SK-N-SH treated with all-trans-retinoic acid at 6 μM for 48 hours (cell line): ENCODE measurements around the gene KDM4C.

Experiments
- ATAC-seq: fragments of 200-7000 bp; cut with Tn5 transposase; 3 replicates; pipeline ENCODE4 v1.9.1; 2020; ENCODE audit warnings: mild to moderate bottlenecking, moderate library complexity
- CSDC2 ChIP-seq: fragments of 250-450 bp; sonication (Bioruptor Pico); IDR thresholded peaks from 2 replicates; pipeline ENCODE4 v1.5.0; 2020; ENCODE audit warnings: mild to moderate bottlenecking, moderate library complexity
- OSR1 ChIP-seq: fragments of 250-450 bp; sonication (Bioruptor Pico); IDR thresholded peaks from 2 replicates; pipeline ENCODE4 v1.8.0; 2022; ENCODE audit warnings: moderate library complexity, mild to moderate bottlenecking, inconsistent platforms
- PPARA ChIP-seq: fragments of 250-450 bp; sonication (Bioruptor Pico); IDR thresholded peaks from 2 replicates; pipeline ENCODE4 v1.5.0; 2020; ENCODE audit warnings: mild to moderate bottlenecking, borderline replicate concordance
- RARB ChIP-seq: fragments of 250-450 bp; sonication (Bioruptor Pico); IDR thresholded peaks from 2 replicates; pipeline ENCODE4 v1.8.0; 2021; ENCODE audit warnings: mild to moderate bottlenecking, moderate library complexity
- TCF4 ChIP-seq: fragments of 250-450 bp; sonication (Bioruptor Pico); IDR thresholded peaks from 2 replicates; pipeline ENCODE4 v1.8.0; 2021; ENCODE audit warnings: mild to moderate bottlenecking, moderate library complexity, borderline replicate concordance
- TOX ChIP-seq: fragments of 250-450 bp; sonication (Bioruptor Pico); IDR thresholded peaks from 2 replicates; pipeline ENCODE4 v1.8.0; 2021; ENCODE audit warnings: mild to moderate bottlenecking, moderate library complexity, borderline replicate concordance
- ZC3H10 ChIP-seq: fragments of 250-450 bp; sonication (Bioruptor Pico); IDR thresholded peaks from 2 replicates; pipeline ENCODE4 v1.5.1; 2021; ENCODE audit warnings: mild to moderate bottlenecking, moderate library complexity
- ZFP3 ChIP-seq: fragments of 250-450 bp; sonication (Bioruptor Pico); IDR thresholded peaks from 2 replicates; pipeline ENCODE4 v1.5.0; 2020; ENCODE audit warnings: mild to moderate bottlenecking, moderate library complexity
- ZNF565 ChIP-seq: fragments of 450-650 bp; formaldehyde crosslinking; conservative IDR thresholded peaks from 2 replicates; pipeline ENCODE4 v1.5.0; 2020; ENCODE audit warnings: low read depth, mild to moderate bottlenecking, moderate library complexity
- ZNF70 ChIP-seq: fragments of 450-650 bp; formaldehyde crosslinking; IDR thresholded peaks from 2 replicates; pipeline ENCODE4 v1.5.0; 2020; ENCODE audit warnings: mild to moderate bottlenecking, moderate library complexity
- ZNF8 ChIP-seq: fragments of 450-650 bp; formaldehyde crosslinking; IDR thresholded peaks from 2 replicates; pipeline ENCODE4 v1.5.0; 2020; ENCODE audit warnings: mild to moderate bottlenecking, moderate library complexity
- TF ChIP-seq, protein P1 (sequence below): fragments of 250-450 bp; sonication (Bioruptor Pico); IDR thresholded peaks from 2 replicates; pipeline ENCODE4 v1.8.0; 2020; ENCODE audit warnings: mild to moderate bottlenecking, moderate library complexity, borderline replicate concordance
- TF ChIP-seq, protein P2 (sequence below): fragments of 250-450 bp; sonication (Bioruptor Pico); IDR thresholded peaks from 2 replicates; pipeline ENCODE4 v1.8.0; 2021; ENCODE audit warnings: low read depth, mild to moderate bottlenecking, moderate library complexity, borderline replicate concordance
- TF ChIP-seq, protein P3 (sequence below): fragments of 250-450 bp; sonication (Bioruptor Pico); IDR thresholded peaks from 2 replicates; pipeline ENCODE4 v1.5.0; 2020; ENCODE audit warnings: mild to moderate bottlenecking, moderate library complexity
- TF ChIP-seq, protein P4 (sequence below): fragments of 250-450 bp; sonication (Bioruptor Pico); IDR thresholded peaks from 2 replicates; pipeline ENCODE4 v1.5.1; 2020; ENCODE audit warnings: low read depth, mild to moderate bottlenecking, moderate library complexity

The KDM4C gene

DNA sequence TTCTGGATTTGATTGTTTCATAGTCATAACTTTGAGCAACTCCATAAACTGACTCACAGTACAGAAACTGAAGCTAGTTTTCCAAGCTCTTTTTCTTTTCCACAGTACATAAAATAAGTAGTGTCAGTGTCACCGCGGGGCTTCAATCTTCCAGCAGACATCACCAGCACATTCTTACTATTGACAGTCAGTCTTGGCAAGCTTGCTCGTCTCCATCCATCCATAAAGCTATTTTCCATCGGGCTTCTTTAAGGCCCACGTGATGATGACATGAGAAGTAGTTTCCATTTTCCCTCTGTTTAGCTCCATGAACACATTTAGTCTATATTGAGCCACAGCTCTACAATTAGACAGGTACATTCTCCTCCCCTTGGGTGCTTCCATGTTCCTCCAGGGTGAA lies 443.4 kb downstream of the KDM4C start (continued):
- TF ChIP-seq PPARA = no peak
- TF ChIP-seq ZC3H10 (CRISPR knock-in tag) = no peak
- no peak for TF ChIP-seq ZFP3 (CRISPR knock-in tag)
- TF ChIP-seq ZNF565 (CRISPR knock-in tag) = no peak
- TF ChIP-seq, protein P1, sequence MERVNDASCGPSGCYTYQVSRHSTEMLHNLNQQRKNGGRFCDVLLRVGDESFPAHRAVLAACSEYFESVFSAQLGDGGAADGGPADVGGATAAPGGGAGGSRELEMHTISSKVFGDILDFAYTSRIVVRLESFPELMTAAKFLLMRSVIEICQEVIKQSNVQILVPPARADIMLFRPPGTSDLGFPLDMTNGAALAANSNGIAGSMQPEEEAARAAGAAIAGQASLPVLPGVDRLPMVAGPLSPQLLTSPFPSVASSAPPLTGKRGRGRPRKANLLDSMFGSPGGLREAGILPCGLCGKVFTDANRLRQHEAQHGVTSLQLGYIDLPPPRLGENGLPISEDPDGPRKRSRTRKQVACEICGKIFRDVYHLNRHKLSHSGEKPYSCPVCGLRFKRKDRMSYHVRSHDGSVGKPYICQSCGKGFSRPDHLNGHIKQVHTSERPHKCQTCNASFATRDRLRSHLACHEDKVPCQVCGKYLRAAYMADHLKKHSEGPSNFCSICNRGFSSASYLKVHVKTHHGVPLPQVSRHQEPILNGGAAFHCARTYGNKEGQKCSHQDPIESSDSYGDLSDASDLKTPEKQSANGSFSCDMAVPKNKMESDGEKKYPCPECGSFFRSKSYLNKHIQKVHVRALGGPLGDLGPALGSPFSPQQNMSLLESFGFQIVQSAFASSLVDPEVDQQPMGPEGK (CRISPR knock-in tag) = no peak
- TF ChIP-seq CSDC2 = no peak
- TF ChIP-seq RARB (CRISPR knock-in tag) = no peak

DNA sequence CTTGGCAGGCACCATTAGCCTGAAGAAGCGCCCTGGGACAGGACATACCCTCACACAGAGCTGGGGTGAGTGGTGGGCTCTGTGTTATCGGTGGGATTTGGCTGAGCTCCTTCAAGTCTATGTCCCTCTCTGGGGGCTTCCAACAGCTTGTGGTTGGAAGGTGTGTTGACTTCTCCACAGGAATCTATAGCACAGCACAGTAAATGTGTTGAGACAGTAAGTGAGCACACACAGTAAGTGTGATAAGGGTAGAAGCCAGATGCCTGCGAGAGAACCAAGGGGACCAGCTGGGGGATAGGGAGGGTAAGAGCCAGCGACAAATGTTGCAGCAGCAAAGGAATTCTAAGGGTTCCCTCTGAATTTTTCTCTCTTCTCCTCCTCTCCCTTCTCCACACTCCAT lies 448.0 kb downstream of the KDM4C start:
- no peak for ATAC-seq
- TF ChIP-seq ZNF565 (CRISPR knock-in tag) (no peak), TCF4 (CRISPR knock-in tag) (no peak), ZFP3 (CRISPR knock-in tag) (no peak), TOX (CRISPR knock-in tag) (no peak), ZNF8 (CRISPR knock-in tag) (no peak), CSDC2 (no peak), PPARA (no peak)
- TF ChIP-seq, protein P2, sequence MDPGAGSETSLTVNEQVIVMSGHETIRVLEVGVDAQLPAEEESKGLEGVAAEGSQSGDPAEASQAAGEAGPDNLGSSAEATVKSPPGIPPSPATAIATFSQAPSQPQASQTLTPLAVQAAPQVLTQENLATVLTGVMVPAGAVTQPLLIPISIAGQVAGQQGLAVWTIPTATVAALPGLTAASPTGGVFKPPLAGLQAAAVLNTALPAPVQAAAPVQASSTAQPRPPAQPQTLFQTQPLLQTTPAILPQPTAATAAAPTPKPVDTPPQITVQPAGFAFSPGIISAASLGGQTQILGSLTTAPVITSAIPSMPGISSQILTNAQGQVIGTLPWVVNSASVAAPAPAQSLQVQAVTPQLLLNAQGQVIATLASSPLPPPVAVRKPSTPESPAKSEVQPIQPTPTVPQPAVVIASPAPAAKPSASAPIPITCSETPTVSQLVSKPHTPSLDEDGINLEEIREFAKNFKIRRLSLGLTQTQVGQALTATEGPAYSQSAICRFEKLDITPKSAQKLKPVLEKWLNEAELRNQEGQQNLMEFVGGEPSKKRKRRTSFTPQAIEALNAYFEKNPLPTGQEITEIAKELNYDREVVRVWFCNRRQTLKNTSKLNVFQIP = no peak

DNA sequence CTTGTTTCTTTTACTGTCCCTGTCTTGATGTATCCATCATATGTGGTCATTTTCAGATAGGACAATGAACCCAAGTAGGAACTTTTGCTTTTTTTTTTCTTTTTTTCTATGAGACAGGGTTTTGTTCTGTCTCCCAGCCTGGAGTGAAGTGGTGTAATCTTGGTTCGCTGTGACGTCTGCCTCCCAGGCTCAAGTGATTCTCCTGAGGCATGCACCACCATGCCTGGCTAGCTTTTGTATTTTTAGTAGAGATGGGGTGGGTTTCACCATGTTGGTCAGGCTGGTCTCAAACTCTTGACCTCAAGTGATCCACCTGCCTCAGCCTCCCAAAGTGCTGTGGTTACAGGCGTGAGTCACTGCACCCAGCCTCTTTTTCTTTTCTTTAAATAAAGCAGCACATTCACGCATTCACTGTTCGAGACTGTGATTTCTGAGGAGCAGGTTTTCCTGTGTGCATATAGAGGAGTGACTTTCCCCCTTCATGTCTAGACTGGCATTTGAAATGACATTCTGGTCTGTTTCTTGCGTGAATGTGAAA lies 448.5 kb downstream of the KDM4C start:
- TF ChIP-seq, protein P3, sequence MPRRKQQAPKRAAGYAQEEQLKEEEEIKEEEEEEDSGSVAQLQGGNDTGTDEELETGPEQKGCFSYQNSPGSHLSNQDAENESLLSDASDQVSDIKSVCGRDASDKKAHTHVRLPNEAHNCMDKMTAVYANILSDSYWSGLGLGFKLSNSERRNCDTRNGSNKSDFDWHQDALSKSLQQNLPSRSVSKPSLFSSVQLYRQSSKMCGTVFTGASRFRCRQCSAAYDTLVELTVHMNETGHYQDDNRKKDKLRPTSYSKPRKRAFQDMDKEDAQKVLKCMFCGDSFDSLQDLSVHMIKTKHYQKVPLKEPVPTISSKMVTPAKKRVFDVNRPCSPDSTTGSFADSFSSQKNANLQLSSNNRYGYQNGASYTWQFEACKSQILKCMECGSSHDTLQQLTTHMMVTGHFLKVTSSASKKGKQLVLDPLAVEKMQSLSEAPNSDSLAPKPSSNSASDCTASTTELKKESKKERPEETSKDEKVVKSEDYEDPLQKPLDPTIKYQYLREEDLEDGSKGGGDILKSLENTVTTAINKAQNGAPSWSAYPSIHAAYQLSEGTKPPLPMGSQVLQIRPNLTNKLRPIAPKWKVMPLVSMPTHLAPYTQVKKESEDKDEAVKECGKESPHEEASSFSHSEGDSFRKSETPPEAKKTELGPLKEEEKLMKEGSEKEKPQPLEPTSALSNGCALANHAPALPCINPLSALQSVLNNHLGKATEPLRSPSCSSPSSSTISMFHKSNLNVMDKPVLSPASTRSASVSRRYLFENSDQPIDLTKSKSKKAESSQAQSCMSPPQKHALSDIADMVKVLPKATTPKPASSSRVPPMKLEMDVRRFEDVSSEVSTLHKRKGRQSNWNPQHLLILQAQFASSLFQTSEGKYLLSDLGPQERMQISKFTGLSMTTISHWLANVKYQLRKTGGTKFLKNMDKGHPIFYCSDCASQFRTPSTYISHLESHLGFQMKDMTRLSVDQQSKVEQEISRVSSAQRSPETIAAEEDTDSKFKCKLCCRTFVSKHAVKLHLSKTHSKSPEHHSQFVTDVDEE (CRISPR knock-in tag) = no peak
- no peak for ATAC-seq

DNA sequence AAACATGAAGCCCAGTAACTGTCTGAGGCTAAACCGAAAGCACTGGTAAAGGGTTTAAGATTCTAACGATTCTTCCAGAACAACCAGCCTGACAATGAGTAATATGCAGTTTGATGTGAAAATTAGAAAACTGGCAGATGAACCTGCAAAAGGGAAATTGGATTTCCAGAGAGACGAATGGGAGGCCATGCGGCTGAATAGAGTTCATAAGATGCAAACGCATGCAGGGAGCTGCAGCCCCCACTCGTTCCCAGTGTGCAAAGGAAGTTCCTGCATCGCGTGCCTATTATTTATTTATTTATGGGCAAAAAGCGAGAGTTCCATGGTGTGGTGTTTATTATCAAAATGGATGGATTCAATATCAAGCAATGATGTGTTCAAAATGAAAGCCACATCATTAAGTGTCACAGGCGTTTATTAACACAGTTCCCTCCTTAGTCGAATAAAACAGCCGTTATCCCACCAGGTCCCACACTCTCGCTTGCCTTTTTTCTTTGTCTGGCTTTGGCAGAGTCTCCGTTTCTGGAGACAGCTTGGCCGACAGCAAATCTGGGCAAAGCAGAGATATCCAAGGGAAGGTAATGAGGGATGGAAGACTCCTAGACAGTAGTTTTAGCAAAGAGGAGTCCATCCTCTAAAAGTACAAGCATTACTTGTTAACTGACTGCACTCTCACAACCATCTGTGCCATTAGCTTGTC lies 451.4 kb downstream of the KDM4C start:
- TF ChIP-seq, protein P2 = no peak
- TF ChIP-seq ZNF70 (no peak), OSR1 (CRISPR knock-in tag) (no peak), CSDC2 (no peak), TOX (CRISPR knock-in tag) (no peak), ZNF8 (CRISPR knock-in tag) (no peak), ZNF565 (CRISPR knock-in tag) (no peak), TCF4 (CRISPR knock-in tag) (no peak)
- TF ChIP-seq, protein P1 (CRISPR knock-in tag) = no peak
- TF ChIP-seq, protein P4, sequence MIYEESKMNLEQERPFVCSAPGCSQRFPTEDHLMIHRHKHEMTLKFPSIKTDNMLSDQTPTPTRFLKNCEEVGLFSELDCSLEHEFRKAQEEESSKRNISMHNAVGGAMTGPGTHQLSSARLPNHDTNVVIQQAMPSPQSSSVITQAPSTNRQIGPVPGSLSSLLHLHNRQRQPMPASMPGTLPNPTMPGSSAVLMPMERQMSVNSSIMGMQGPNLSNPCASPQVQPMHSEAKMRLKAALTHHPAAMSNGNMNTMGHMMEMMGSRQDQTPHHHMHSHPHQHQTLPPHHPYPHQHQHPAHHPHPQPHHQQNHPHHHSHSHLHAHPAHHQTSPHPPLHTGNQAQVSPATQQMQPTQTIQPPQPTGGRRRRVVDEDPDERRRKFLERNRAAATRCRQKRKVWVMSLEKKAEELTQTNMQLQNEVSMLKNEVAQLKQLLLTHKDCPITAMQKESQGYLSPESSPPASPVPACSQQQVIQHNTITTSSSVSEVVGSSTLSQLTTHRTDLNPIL (CRISPR knock-in tag) = no peak
- no peak for ATAC-seq
